K562 (cell line): ENCODE data around the gene SRPK2. TPM values are rescaled to one million over a fixed set of nuclear protein-coding genes. Genes with fewer than 3 reads are reported as not detected.

ENCODE experiments used
- ATAC-seq: fragments of 200-7000 bp; cut with Tn5 transposase; 3 replicates; pipeline ENCODE4 v1.9.1; 2020; ENCODE audit warnings: moderate library complexity
- BruUV-seq: library from RNA; stranded (reverse); fragments of 400-500 nt; replicated peaks from 2 replicates; lab custom pipeline; 2021; lab: Mats Ljungman, UMichigan
- CTCF ChIA-PET: fragments of 300-600 bp; formaldehyde crosslinking; extraction: SDS; loops from one replicate; lab custom pipeline; 2021; ENCODE audit warnings: low intra/inter-chr PET ratio; lab: Yijun Ruan, JAX
- POLR2A ChIA-PET: fragments of 300-600, 350-650 bp; sonication (Branson Sonifier 250); formaldehyde crosslinking; extraction: SDS; loops from one replicate; lab custom pipeline; 2021; ENCODE audit warnings: antibody characterized with exemption, inconsistent platforms; lab: Yijun Ruan, JAX
- DNase-seq, 4 experiments: peaks; one replicate each; pipeline versions ENCODE4 v3.0.0 to v3.0.0-alpha.2; 2011 to 2018; ENCODE audit warnings: low spot score in 3 of 4, mixed read lengths in 3 of 4; ENCODE audit errors: extremely low read depth in 1 of 4
- FAIRE-seq: peaks from 2 replicates; lab custom pipeline; 2011; peaks lifted over from hg19 to GRCh38; lab: Jason Lieb, UNC
- H2AFZ ChIP-seq: 2 replicates; pipeline ENCODE4 v1.6.0; 2011; ENCODE audit warnings: low read depth, low read length, control low read depth, inconsistent platforms
- H3K27ac ChIP-seq: fragments of 200-600 bp; 3 replicates; pipeline ENCODE4 v1.8.0; 2011; ENCODE audit warnings: low read depth, mild to moderate bottlenecking, control low read depth, inconsistent platforms, low read length, moderate library complexity, mixed read lengths; ENCODE audit errors: extremely low read depth
- H3K27me3 ChIP-seq, 2 experiments: fragments of 300-600 bp in 1 of 2; 2 replicates in 1 of 2; 3 replicates in 1 of 2; pipeline versions ENCODE4 v1.6.0 to v1.8.0; 2011; ENCODE audit warnings: inconsistent platforms in 2 of 2, low read length in 2 of 2, mild to moderate bottlenecking in 1 of 2, mixed read lengths in 1 of 2, moderate library complexity in 1 of 2; ENCODE audit not compliant: control insufficient read depth in 2 of 2, insufficient read depth in 2 of 2
- H3K36me3 ChIP-seq: fragments of 300-600 bp; 3 replicates; pipeline ENCODE4 v1.8.0; 2011; ENCODE audit warnings: mild to moderate bottlenecking, low read length, inconsistent platforms; ENCODE audit not compliant: control insufficient read depth, insufficient read depth
- H3K4me1 ChIP-seq, 2 experiments: fragments of 200-600 bp in 1 of 2; replicated peaks in 1 of 2; 2 replicates in 1 of 2; 3 replicates in 1 of 2; pipeline versions ENCODE4 v1.5.1 to v1.8.0; 2011; ENCODE audit warnings: inconsistent platforms in 2 of 2, low read length in 2 of 2, mild to moderate bottlenecking in 1 of 2, mixed read lengths in 1 of 2, moderate library complexity in 1 of 2; ENCODE audit not compliant: control insufficient read depth in 2 of 2, insufficient read depth in 2 of 2
- H3K4me2 ChIP-seq: 2 replicates; pipeline ENCODE4 v1.6.1; 2011; ENCODE audit warnings: low read length, control low read depth, inconsistent platforms, mixed read lengths; ENCODE audit not compliant: insufficient read depth
- H3K4me3 ChIP-seq: fragments of 200-600 bp; sonication (generic), shearing (Covaris generic); 2 replicates; pipeline ENCODE4 v1.5.1; 2016; ENCODE audit warnings: control low read depth, inconsistent platforms
- H3K79me2 ChIP-seq: fragments of 200-600 bp; 3 replicates; pipeline ENCODE4 v1.8.0; 2011; ENCODE audit warnings: low read length, inconsistent platforms; ENCODE audit not compliant: control insufficient read depth, insufficient read depth
- H3K9ac ChIP-seq, 2 experiments: 2 replicates each; pipeline versions ENCODE4 v1.6.0 to v1.6.1; 2011; ENCODE audit warnings: low read depth in 2 of 2, low read length in 2 of 2, control low read depth in 1 of 2, inconsistent platforms in 1 of 2, mild to moderate bottlenecking in 1 of 2, mixed read lengths in 1 of 2; ENCODE audit not compliant: insufficient read depth in 1 of 2
- H3K9me1 ChIP-seq: one replicate; pipeline ENCODE4 v1.6.0; 2011; ENCODE audit warnings: inconsistent platforms, mild to moderate bottlenecking, low read length, moderate library complexity; ENCODE audit not compliant: control insufficient read depth, insufficient read depth
- H3K9me3 ChIP-seq: replicated peaks from 2 replicates; pipeline ENCODE4 v1.5.1; 2011; ENCODE audit warnings: low read depth, low read length, inconsistent platforms; ENCODE audit not compliant: control insufficient read depth, insufficient read depth
- H4K20me1 ChIP-seq: replicated peaks from 2 replicates; pipeline ENCODE4 v1.6.1; 2011; ENCODE audit warnings: low read length, inconsistent platforms, mixed read lengths; ENCODE audit not compliant: control insufficient read depth, insufficient read depth
- BRD4 ChIP-seq: fragments of 200-600 bp; sonication (generic); IDR thresholded peaks from 2 replicates; pipeline ENCODE4 v1.6.1; 2017; ENCODE audit warnings: inconsistent platforms
- CXXC5 ChIP-seq: fragments of 250-450 bp; sonication (Bioruptor Pico); IDR thresholded peaks from 2 replicates; pipeline ENCODE4 v1.8.0; 2022; ENCODE audit warnings: inconsistent platforms, mild to moderate bottlenecking, moderate library complexity
- FOXJ3 ChIP-seq: sonication (generic); formaldehyde crosslinking; IDR thresholded peaks from 2 replicates; pipeline ENCODE4 v1.4.0; 2020; ENCODE audit warnings: mild to moderate bottlenecking, missing genetic modification reagents
- HDAC2 ChIP-seq: fragments of 450-650 bp; IDR thresholded peaks from 2 replicates; pipeline ENCODE4 v1.6.1; 2016; ENCODE audit warnings: mild to moderate bottlenecking
- HNRNPH1 ChIP-seq: fragments of 200-400 bp; formaldehyde crosslinking; optimal IDR thresholded peaks from 2 replicates; pipeline ENCODE3; 2017; ENCODE audit warnings: low read depth, mild to moderate bottlenecking, low read length, moderate library complexity
- KAT7 ChIP-seq: sonication (generic); formaldehyde crosslinking; IDR thresholded peaks from 2 replicates; pipeline ENCODE4 v1.8.0; 2022; ENCODE audit warnings: missing genetic modification reagents, mild to moderate bottlenecking, borderline replicate concordance
- LEF1 ChIP-seq: fragments of 450-650 bp; IDR thresholded peaks from 2 replicates; pipeline ENCODE4 v1.6.1; 2016; ENCODE audit warnings: mild to moderate bottlenecking
- MCM3 ChIP-seq: fragments of 450-650 bp; IDR thresholded peaks from 2 replicates; pipeline ENCODE4 v1.6.1; 2016
- MITF ChIP-seq: IDR thresholded peaks from 2 replicates; pipeline ENCODE4 v1.6.1; 2014; ENCODE audit warnings: antibody characterized with exemption
- NCOA1 ChIP-seq: fragments of 450-650 bp; IDR thresholded peaks from 2 replicates; pipeline ENCODE4 v1.6.1; 2016; ENCODE audit warnings: low read depth
- PTRF ChIP-seq: fragments of 450-650 bp; IDR thresholded peaks from 2 replicates; pipeline ENCODE4 v1.6.1; 2016; ENCODE audit warnings: mild to moderate bottlenecking, missing genetic modification characterization, missing compliant biosample characterization
- SFPQ ChIP-seq: fragments of 200-400 bp; formaldehyde crosslinking; IDR thresholded peaks from 2 replicates; pipeline ENCODE4 v1.6.1; 2017; ENCODE audit warnings: mild to moderate bottlenecking, low read depth, low read length, moderate library complexity
- SPI1 ChIP-seq: IDR thresholded peaks from 2 replicates; pipeline ENCODE4 v1.6.1; 2011; ENCODE audit warnings: low read depth, low read length, control low read depth, borderline replicate concordance
- TFAM ChIP-seq: fragments of 250-450 bp; sonication (Bioruptor Pico); conservative IDR thresholded peaks from 2 replicates; pipeline ENCODE4 v1.5.0; 2021; ENCODE audit warnings: mild to moderate bottlenecking, moderate library complexity
- YY1 ChIP-seq, 3 experiments: IDR thresholded peaks; 2 replicates each; pipeline ENCODE4 v1.6.1; 2011; ENCODE audit warnings: low read length in 2 of 3, mild to moderate bottlenecking in 2 of 3, moderate library complexity in 2 of 3, borderline replicate concordance in 1 of 3, control low read depth in 1 of 3, low read depth in 1 of 3; ENCODE audit not compliant: insufficient read depth in 3 of 3, insufficient replicate concordance in 2 of 3, control insufficient read depth in 1 of 3, insufficient read length in 1 of 3; ENCODE audit errors: extremely low read depth in 1 of 3
- ZKSCAN3 ChIP-seq: fragments of 250-450 bp; sonication (Bioruptor Pico); IDR thresholded peaks from 2 replicates; pipeline ENCODE4 v1.4.0; 2020
- ZNF280B ChIP-seq: fragments of 250-450 bp; sonication (Bioruptor Pico); IDR thresholded peaks from 2 replicates; pipeline ENCODE4 v1.5.1; 2021; ENCODE audit warnings: mild to moderate bottlenecking
- WGBS: fragments of 100-300 bp; shearing (Covaris generic); methylation state at CpG from one replicate; pipeline ENCODE4 v1.1.6; 2016; ENCODE audit warnings: low coverage, mixed read lengths; ENCODE audit not compliant: insufficient coverage; ENCODE audit errors: missing lambda C conversion rate; 5-methylcytosine and 5-hydroxymethylcytosine counted together
- in situ Hi-C: fragments of 300-500 bp; cut with MboI; formaldehyde crosslinking; loops from 4 replicates; pipeline ENCODE4 v1.15.0; 2018; ENCODE audit warnings: inconsistent platforms, mixed read lengths
- intact Hi-C: fragments of 100-400 bp; cut with micrococcal nuclease; formaldehyde crosslinking; loops from 2 replicates; pipeline ENCODE4 v1.14.2; 2022
- polyA plus RNA-seq, 8 experiments: library from polyadenylated mRNA; depleted of rRNA in 4 of 8; stranded (reverse) in 5 of 8; unstranded in 3 of 8; fragments of >200 nt; fragmentation: Nextera tagmentation in 2 of 8; fragmentation: Illumina TruSeq in 1 of 8; extraction: Ambion mirVana in 2 of 8; extraction: Trizol in 1 of 8; gene quantifications; 2 replicates each; pipeline versions ENCODE4 v1.2.1 to v1.2.3, GENCODE V29; 2011 to 2014; ENCODE audit warnings: inconsistent platforms in 1 of 8, missing spikeins in 1 of 8
- total RNA-seq, 7 experiments: library from RNA; depleted of rRNA in 6 of 7; stranded (reverse); fragments of >200 nt in 6 of 7; fragmentation: Illumina TruSeq in 2 of 7; extraction: Trizol in 2 of 7; gene quantifications; 2 replicates each; pipeline versions ENCODE4 v1.2.1 to v1.2.3, GENCODE V29; 2011 to 2021; ENCODE audit warnings: low replicate concordance in 1 of 7

Gene SRPK2
- total and polyA plus RNA-seq, 9 of the 15 experiments (the other 6 are each of a cell fraction or from before 2014, with no cell fraction given), result 21.5 to 44.7 (median 33.3) TPM

- no peak for TF ChIP-seq MCM3
- 0 out of 2 replicates have a peak, but pooled peaks have one; percentile 36 for TF ChIP-seq KAT7 (CRISPR knock-in tag)
- no peak for TF ChIP-seq FOXJ3
- no peak for TF ChIP-seq LEF1
Measured at GRCh38 chr7:105352018-105352612, 36.6 kb downstream of the SRPK2 start (continued).

- peaks cover 61% of the 10 kb centered on the region for H3K79me2 ChIP-seq
- no peak overlapping the region for H2AFZ ChIP-seq
- FAIRE-seq (no peak), ATAC-seq (no peak), DNase-seq (no peak)
- no peak overlapping the region for H3K27ac ChIP-seq
- peaks cover 9% of the 10 kb centered on the region for H3K9me1 ChIP-seq
- H3K4me3 ChIP-seq, result no peak overlapping the region
- 71% methylated on average over 7 of the region's 7 CpGs for WGBS
- no peak overlapping the region for H3K9ac ChIP-seq
- H3K36me3 ChIP-seq, result no peaks in the 10 kb centered on the region
- H3K27me3 ChIP-seq, result no peaks in the 10 kb centered on the region
- no peaks in the 10 kb centered on the region for H3K9me3 ChIP-seq
- H4K20me1 ChIP-seq, result peaks cover 16% of the 10 kb centered on the region
- no peak overlapping the region for H3K4me2 ChIP-seq
- in situ Hi-C loops, result no loop called here
- peaks cover 17 to 29% of the 10 kb centered on the region in 2 experiments for H3K4me1 ChIP-seq
- intact Hi-C loops, result no loop called here
- BruUV-seq, result no TSS peak
- CTCF ChIA-PET, result no interaction called here
- POLR2A ChIA-PET, result interaction anchor here (0.6 to 1.8 kb wide), 5 partner anchors 10 to 1796 kb away, joined by 3 to 5 read pairs (median 3); no protein-coding TSS in a partner anchor
- no peak for TF ChIP-seq PTRF (tag)
- no peak for TF ChIP-seq YY1 (IDR thresholded peaks at IDR 0.05; ENCODE audit: borderline replicate concordance in 1 of 3, control insufficient read depth in 1 of 3, extremely low read depth in 1 of 3, insufficient read depth in 3 of 3, insufficient read length in 1 of 3, insufficient replicate concordance in 2 of 3, low read depth in 1 of 3, low read length in 2 of 3)
- no peak for TF ChIP-seq ZKSCAN3 (CRISPR knock-in tag)
- TF ChIP-seq HDAC2, result no peak
- no peak for TF ChIP-seq HNRNPH1
- TF ChIP-seq SFPQ, result no peak
- TF ChIP-seq SPI1, result no peak
- TF ChIP-seq FOXJ3, result no peak
- TF ChIP-seq MITF, result no peak
- TF ChIP-seq ZNF280B (CRISPR knock-in tag), result no peak
- TF ChIP-seq TFAM (CRISPR knock-in tag), result no peak
- TF ChIP-seq NCOA1, result no peak
- no peak for TF ChIP-seq CXXC5
- TF ChIP-seq BRD4, result no peak
Measured at GRCh38 chr7:105350906-105351305, 37.8 kb downstream of the SRPK2 start.
